Measurements from ENCODE around the gene HAND1.
A peak's percentile ranks its signal among the peaks of the same experiment; 100 is the strongest.
"Not testable (repeated sequence)": the region's sequence is repeated elsewhere in the genome, so short reads cannot be mapped to it uniquely, and the experiment has no call there.

HAND1 gene

GRCh38 chr5:154478224-154478565 is at the start of gene HAND1:
HAND1 (minus strand) TSS chr5:154478227; CDS start chr5:154478008, 219 bp downstream.
- DNase-seq, result peak; percentile 44

GRCh38 chr5:154526231-154527226 is 48.5 kb upstream of the HAND1 start:
- no peak for DNase-seq

GRCh38 chr5:154524859-154525258 is 46.8 kb upstream of the HAND1 start:
- DNase-seq, result no peak

- no peak for DNase-seq
These were observed 46.2 kb upstream of the HAND1 start for GRCh38 chr5:154524181-154524580.

GRCh38 chr5:154523709-154524108 is 45.7 kb upstream of the HAND1 start:
- DNase-seq, result no peak

GRCh38 chr5:154523104-154523503 is 45.1 kb upstream of the HAND1 start:
- no peak for DNase-seq

GRCh38 chr5:154522284-154522683 is 44.3 kb upstream of the HAND1 start:
- no peak for DNase-seq

- no peak for DNase-seq
These were observed 43.7 kb upstream of the HAND1 start for GRCh38 chr5:154521756-154522155.

GRCh38 chr5:154520861-154521453 is 42.9 kb upstream of the HAND1 start:
- peak; percentile 49 for DNase-seq

GRCh38 chr5:154519359-154519758 is 41.3 kb upstream of the HAND1 start:
- DNase-seq, result no peak

- no peak for DNase-seq
These were observed 40.4 kb upstream of the HAND1 start for GRCh38 chr5:154518438-154518867.

- DNase-seq, result no peak
These were observed 39.9 kb upstream of the HAND1 start for GRCh38 chr5:154517810-154518437.

GRCh38 chr5:154517181-154517580 is 39.2 kb upstream of the HAND1 start:
- DNase-seq, result no peak

GRCh38 chr5:154516475-154516874 is 38.4 kb upstream of the HAND1 start:
- DNase-seq, result no peak

- not testable (repeated sequence) for DNase-seq
These were observed 37.5 kb upstream of the HAND1 start for GRCh38 chr5:154515488-154515887.

GRCh38 chr5:154514331-154514730 is 36.3 kb upstream of the HAND1 start:
- no peak for DNase-seq

- no peak for DNase-seq
These were observed 35.6 kb upstream of the HAND1 start for GRCh38 chr5:154513669-154514084.

GRCh38 chr5:154511984-154512383 is 34.0 kb upstream of the HAND1 start:
- DNase-seq, result no peak

- no peak for DNase-seq
These were observed 31.9 kb upstream of the HAND1 start for GRCh38 chr5:154509784-154510555.

- no peak for DNase-seq
These were observed 30.1 kb upstream of the HAND1 start for GRCh38 chr5:154508114-154508513.

- no peak for DNase-seq
These were observed 28.7 kb upstream of the HAND1 start for GRCh38 chr5:154506716-154507080.

GRCh38 chr5:154506049-154506715 is 28.2 kb upstream of the HAND1 start:
- DNase-seq, result no peak
